ENCODE results near the gene MAGI2.

DNA sequence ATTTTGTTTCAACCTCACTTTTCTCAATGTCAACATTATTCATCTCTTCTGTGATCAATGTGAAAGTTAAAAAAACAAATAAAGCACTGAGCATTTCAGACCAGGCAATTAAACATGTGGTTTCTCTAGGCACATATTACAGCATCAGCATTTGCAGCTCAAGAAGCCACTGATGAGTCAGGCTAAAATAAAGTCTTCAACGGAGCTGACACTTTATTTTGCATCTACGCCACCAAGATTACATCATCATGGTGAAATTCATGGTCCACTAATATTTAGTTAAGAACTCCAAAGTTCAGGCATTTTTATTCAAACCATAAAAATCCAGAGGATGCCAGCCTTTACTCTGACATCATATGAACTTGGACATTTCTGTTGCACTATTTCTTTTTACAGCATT lies 33.0 kb downstream of the MAGI2 start:
- TF ChIP-seq POLR2A (IDR thresholded peaks at IDR 0.05; ENCODE audit: low read depth, low read length): no peak
- no peak for TF ChIP-seq TAF1 (IDR thresholded peaks at IDR 0.05; ENCODE audit: low read depth, low read length)
- TF ChIP-seq POLR2AphosphoS5 (IDR thresholded peaks at IDR 0.05; ENCODE audit: low read depth, low read length): no peak
- no peak for TF ChIP-seq PAX5 (IDR thresholded peaks at IDR 0.05; ENCODE audit: insufficient read depth, low read length, severe bottlenecking)

Data from GM12891 (cell line).